ENCODE data around the gene GPR87. TPM values are rescaled to one million over a fixed set of nuclear protein-coding genes. Genes with fewer than 3 reads are reported as not detected.

Gene GPR87
- polyA plus RNA-seq, 1 donor (not counting 4 experiments of a cell fraction or from before 2014, with no cell fraction given), result 109 TPM

DNA sequence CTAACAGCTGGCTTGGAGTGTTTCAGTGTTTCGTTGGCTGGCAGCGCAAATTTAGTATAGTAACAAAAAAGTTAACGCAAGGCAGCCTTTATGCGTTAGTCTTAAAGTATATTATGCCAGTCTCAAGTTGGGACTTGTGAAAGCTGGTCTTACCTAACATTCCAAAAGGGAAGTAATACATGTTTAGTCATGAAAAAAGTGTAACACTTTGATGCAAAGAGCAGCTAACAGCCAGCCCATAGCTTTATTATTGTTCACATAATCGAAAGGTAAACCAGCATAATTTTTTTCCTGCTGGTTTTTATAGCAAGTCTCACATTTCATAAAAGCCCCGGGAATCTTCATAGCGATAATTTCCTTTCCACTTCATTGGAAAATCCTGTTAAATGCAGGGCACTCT lies 2.4 kb upstream of the GPR87 start:
- no peaks in the 10 kb centered on the region for H3K9me1 ChIP-seq (ENCODE audit: control insufficient read depth, extremely low read depth, insufficient read depth, low read length)
- no peaks in the 10 kb centered on the region for H4K20me1 ChIP-seq (ENCODE audit: control insufficient read depth, extremely low read depth, insufficient read depth, low read length)
- H3K27me3 ChIP-seq (ENCODE audit: control insufficient read depth, extremely low read depth, insufficient read depth, low read length), result no peaks in the 10 kb centered on the region
- TF ChIP-seq CTCF (optimal IDR thresholded peaks at IDR 0.05 in 1 of 3, IDR thresholded peaks at IDR 0.05 in 1 of 3, conservative IDR thresholded peaks at IDR 0.05 in 1 of 3; ENCODE audit: extremely low read depth in 1 of 3, insufficient read depth in 2 of 3, low read length in 3 of 3) (no peak), EZH2 (IDR thresholded peaks at IDR 0.05; ENCODE audit: low read length) (no peak)
- no peaks in the 10 kb centered on the region for H3K9me3 ChIP-seq (ENCODE audit: control insufficient read depth, low read depth, low read length)
- peak overlapping the region; percentile 82 for H2AFZ ChIP-seq (ENCODE audit: control insufficient read depth, low read length)
- peaks cover 0 to 7% of the 10 kb centered on the region in 2 experiments for H3K36me3 ChIP-seq (ENCODE audit: control insufficient read depth in 2 of 2, extremely low read depth in 1 of 2, insufficient read depth in 2 of 2, low read length in 2 of 2)
- peaks cover 45% of the 10 kb centered on the region for H3K4me1 ChIP-seq (ENCODE audit: control insufficient read depth, extremely low read depth, insufficient read depth, low read length)
- peaks cover 25% of the 10 kb centered on the region for H3K79me2 ChIP-seq (ENCODE audit: control insufficient read depth, insufficient read depth, low read length)
- peak overlapping the region; percentile 98 for H3K27ac ChIP-seq (ENCODE audit: control insufficient read depth, insufficient read depth, low read length)
- peak overlapping the region; percentile 74 for H3K9ac ChIP-seq (ENCODE audit: control insufficient read depth, extremely low read depth, insufficient read depth, low read length)
- DNase-seq (ENCODE audit: low read depth, low spot score), result peak; percentile 75
- dilution Hi-C loops (cut with MboI; ENCODE audit: extremely low pct_ligation_motif_present, low sequenced_read_pairs), result no loop called here
- H3K4me2 ChIP-seq (ENCODE audit: control insufficient read depth, extremely low read depth, insufficient read depth, low read depth, low read length), result peak overlapping the region; percentile 97
- no peak for FAIRE-seq
- peak overlapping the region; percentile 17 to 60 (median 56) for H3K4me3 ChIP-seq (ENCODE audit: control insufficient read depth in 2 of 3, extremely low read depth in 1 of 3, insufficient read depth in 2 of 3, low read depth in 1 of 3, low read length in 3 of 3)

DNA sequence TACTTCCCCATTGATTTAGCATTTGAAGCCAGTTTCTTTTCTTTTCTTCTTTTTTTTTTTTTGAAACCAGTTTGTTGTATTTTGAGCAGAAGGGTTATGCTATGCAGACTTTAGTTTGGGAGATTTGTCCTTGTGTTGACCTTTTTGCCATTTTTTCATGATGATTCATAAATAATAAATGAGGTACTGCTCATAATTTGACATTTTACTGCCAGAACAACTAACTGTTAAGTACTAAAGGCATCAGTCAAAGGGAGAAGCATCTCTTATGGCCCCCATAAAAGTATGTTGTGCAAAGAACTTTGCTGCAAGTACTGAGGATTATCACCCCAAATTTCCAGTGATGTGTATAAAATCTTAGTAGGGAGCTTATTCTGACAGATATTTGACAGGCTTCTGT lies 1.7 kb upstream of the GPR87 start:
- peak overlapping the region; percentile 97 for H3K4me2 ChIP-seq (ENCODE audit: control insufficient read depth, extremely low read depth, insufficient read depth, low read depth, low read length)
- no peak for DNase-seq (ENCODE audit: low read depth, low spot score)
- no peaks in the 10 kb centered on the region for H3K9me1 ChIP-seq (ENCODE audit: control insufficient read depth, extremely low read depth, insufficient read depth, low read length)
- no peaks in the 10 kb centered on the region for H3K9me3 ChIP-seq (ENCODE audit: control insufficient read depth, low read depth, low read length)
- H3K4me3 ChIP-seq (ENCODE audit: control insufficient read depth in 2 of 3, extremely low read depth in 1 of 3, insufficient read depth in 2 of 3, low read depth in 1 of 3, low read length in 3 of 3), result peak overlapping the region in 2 of 3 experiments; percentile 56 to 60
- peak overlapping the region; percentile 98 for H3K27ac ChIP-seq (ENCODE audit: control insufficient read depth, insufficient read depth, low read length)
- H2AFZ ChIP-seq (ENCODE audit: control insufficient read depth, low read length), result no peak overlapping the region
- H3K4me1 ChIP-seq (ENCODE audit: control insufficient read depth, extremely low read depth, insufficient read depth, low read length), result peaks cover 45% of the 10 kb centered on the region
- peaks cover 32% of the 10 kb centered on the region for H3K79me2 ChIP-seq (ENCODE audit: control insufficient read depth, insufficient read depth, low read length)
- H3K27me3 ChIP-seq (ENCODE audit: control insufficient read depth, extremely low read depth, insufficient read depth, low read length), result no peaks in the 10 kb centered on the region
- H3K36me3 ChIP-seq (ENCODE audit: control insufficient read depth in 2 of 2, extremely low read depth in 1 of 2, insufficient read depth in 2 of 2, low read length in 2 of 2), result peaks cover 0 to 8% of the 10 kb centered on the region in 2 experiments
- dilution Hi-C loops (cut with MboI; ENCODE audit: extremely low pct_ligation_motif_present, low sequenced_read_pairs), result no loop called here
- H3K9ac ChIP-seq (ENCODE audit: control insufficient read depth, extremely low read depth, insufficient read depth, low read length), result peak overlapping the region; percentile 74
- TF ChIP-seq CTCF (optimal IDR thresholded peaks at IDR 0.05 in 1 of 3, IDR thresholded peaks at IDR 0.05 in 1 of 3, conservative IDR thresholded peaks at IDR 0.05 in 1 of 3; ENCODE audit: extremely low read depth in 1 of 3, insufficient read depth in 2 of 3, low read length in 3 of 3) (no peak), EZH2 (IDR thresholded peaks at IDR 0.05; ENCODE audit: low read length) (no peak)
- peak; percentile 60 for FAIRE-seq
- H4K20me1 ChIP-seq (ENCODE audit: control insufficient read depth, extremely low read depth, insufficient read depth, low read length), result no peaks in the 10 kb centered on the region

All from keratinocyte (primary cell).